GM19025 (cell line): ENCODE results near the gene HJV.

Source experiments
- ATAC-seq: cut with Tn5 transposase; IDR thresholded peaks from one replicate; pipeline ENCODE4 v1.9.1; 2021; ENCODE audit warnings: mild to moderate bottlenecking, low read depth, moderate library complexity; ENCODE audit not compliant: unreplicated experiment

Gene HJV

DNA sequence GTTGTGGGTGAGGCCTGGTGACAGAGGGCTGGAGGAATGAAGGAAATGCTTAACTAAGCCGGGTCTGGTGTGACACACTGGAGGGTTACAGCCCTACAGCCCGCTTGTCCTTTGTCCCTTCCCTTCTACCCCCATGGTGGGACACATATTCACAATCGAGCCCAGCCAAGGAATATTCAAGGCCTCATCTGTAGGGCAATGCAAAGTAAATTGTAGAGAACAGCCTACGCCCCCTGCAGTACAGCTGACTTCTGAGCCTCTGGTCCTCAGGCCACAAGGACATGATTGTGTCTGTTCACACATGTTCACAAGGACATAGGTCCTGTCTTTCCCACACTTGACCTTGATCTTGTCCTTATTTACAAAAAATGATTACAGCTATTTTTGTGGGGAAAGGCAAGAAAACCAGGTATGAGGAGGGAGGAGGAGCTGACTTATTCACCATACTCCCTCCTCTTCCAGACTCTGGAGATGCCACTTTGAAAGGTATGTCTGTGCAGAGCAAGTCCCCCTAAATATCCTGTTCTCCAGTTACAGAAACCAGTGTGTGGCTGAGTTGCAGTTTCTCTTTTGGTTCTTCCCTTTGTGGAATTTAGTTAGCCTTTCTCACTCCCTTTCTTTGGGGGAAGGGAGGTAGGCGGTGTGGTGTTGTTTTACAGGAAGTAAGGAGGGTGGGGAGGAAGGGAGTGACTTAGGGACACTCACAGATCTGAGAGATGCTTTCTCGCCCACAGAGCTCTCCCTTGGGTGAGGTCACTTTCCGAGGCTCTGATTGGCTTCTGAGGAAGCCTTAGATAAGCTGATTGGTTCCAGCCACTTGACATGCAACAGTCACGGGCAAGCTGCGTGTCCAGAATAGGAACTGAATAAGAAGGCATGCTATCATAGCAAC lies 42.4 kb downstream of the HJV start:
- ATAC-seq, result peak; percentile 83

GRCh38 chr1:145978471-145978853 lies 43.1 kb downstream of the HJV start:
- no peak for ATAC-seq

GRCh38 chr1:145977486-145978470 lies 43.8 kb downstream of the HJV start:
- ATAC-seq, result no peak

GRCh38 chr1:145977016-145977415 lies 44.5 kb downstream of the HJV start:
- ATAC-seq, result no peak

DNA sequence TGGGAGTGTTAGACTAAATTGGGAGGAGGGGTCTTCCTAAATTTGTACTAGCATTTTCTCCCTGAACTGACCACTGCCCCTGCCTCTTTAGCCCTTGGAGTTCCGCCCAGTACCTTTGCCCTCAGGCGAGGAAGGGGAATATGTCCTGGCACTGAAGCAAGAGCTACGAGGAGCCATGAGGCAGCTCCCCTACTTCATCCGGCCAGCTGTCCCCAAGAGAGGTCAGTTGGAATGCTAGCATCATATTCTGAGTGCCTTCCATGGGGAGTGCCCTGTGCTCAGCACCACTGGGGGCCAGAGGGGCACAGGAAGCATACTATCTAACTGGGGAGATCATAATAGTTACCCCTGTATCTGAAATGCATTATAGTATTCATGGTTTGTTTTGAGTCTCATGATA lies 46.3 kb downstream of the HJV start:
- ATAC-seq, result no peak

- ATAC-seq, result no peak
These were observed 46.8 kb downstream of the HJV start for GRCh38 chr1:145974721-145975120.

DNA sequence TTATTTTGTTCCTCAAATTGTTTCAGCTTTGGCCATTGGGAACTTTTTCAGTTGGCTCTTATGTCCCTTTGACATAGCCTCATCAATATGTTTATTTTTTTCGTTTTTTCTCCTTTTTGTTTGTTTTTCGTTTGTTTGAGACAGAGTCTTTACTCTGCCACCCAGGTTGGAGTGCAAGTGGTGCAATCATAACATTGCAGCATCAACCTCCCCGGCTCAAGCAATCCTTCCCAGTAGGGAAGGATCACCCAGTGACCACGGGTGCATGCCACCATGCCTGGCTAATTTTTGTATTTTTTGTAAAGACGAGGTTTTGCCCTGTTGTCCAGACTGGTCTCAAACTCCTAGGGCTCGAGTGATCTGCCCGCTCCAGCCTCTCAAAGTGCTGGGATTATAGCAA lies 49.0 kb downstream of the HJV start:
- no peak for ATAC-seq
